A549 (cell line): ENCODE measurements around the gene KCNK13. TPM values are rescaled to one million over a fixed set of nuclear protein-coding genes. Genes with fewer than 3 reads are reported as not detected.
A peak's percentile ranks its signal among the peaks of the same experiment; 100 is the strongest.

Experiments
- ATAC-seq, 2 experiments: fragments of 200-7000 bp in 1 of 2; fragments of >200 bp in 1 of 2; cut with Nextera tagmentation in 1 of 2; cut with Tn5 transposase in 1 of 2; 3 replicates each; pipeline versions ENCODE4 v1.8.0 to v1.9.1; 2018 to 2020; ENCODE audit warnings: mild to moderate bottlenecking in 1 of 2, moderate library complexity in 1 of 2
- CTCF ChIA-PET: fragments of 300-600 bp; sonication (Branson Sonifier 250); formaldehyde crosslinking; extraction: SDS; loops from one replicate; lab custom pipeline; 2021; ENCODE audit warnings: antibody characterized with exemption, inconsistent platforms; lab: Yijun Ruan, JAX
- POLR2A ChIA-PET: fragments of 350-600 bp; formaldehyde crosslinking; extraction: SDS; loops from one replicate; lab custom pipeline; 2021; ENCODE audit warnings: antibody characterized with exemption, inconsistent platforms; lab: Yijun Ruan, JAX
- DNase-seq, 2 experiments: peaks; one replicate each; pipeline versions ENCODE4 v3.0.0 to v3.0.0-alpha.2; 2011 to 2016; ENCODE audit warnings: low read depth in 1 of 2, low spot score in 1 of 2
- FAIRE-seq: peaks from 2 replicates; lab custom pipeline; 2011; peaks lifted over from hg19 to GRCh38; lab: Jason Lieb, UNC
- H3K27ac ChIP-seq, 2 experiments: fragments of >200 bp; sonication (Bioruptor Twin); formaldehyde crosslinking; 3 replicates each; pipeline ENCODE4 v1.5.1; 2016 to 2017
- H3K4me1 ChIP-seq: fragments of >200 bp; sonication (Bioruptor Twin); formaldehyde crosslinking; 3 replicates; pipeline ENCODE4 v1.6.1; 2016
- H3K4me2 ChIP-seq: fragments of >200 bp; sonication (Bioruptor Twin); formaldehyde crosslinking; 3 replicates; pipeline ENCODE4 v1.6.1; 2016
- H3K4me3 ChIP-seq: fragments of >200 bp; sonication (Bioruptor Twin); formaldehyde crosslinking; 3 replicates; pipeline ENCODE4 v1.5.1; 2016
- H3K9me3 ChIP-seq: fragments of >200 bp; sonication (Bioruptor Twin); formaldehyde crosslinking; 3 replicates; pipeline ENCODE4 v1.6.1; 2016
- BHLHE40 ChIP-seq: IDR thresholded peaks from 2 replicates; pipeline ENCODE4 v1.6.1; 2012; ENCODE audit warnings: low read depth, low read length, inconsistent platforms
- CBX2 ChIP-seq: fragments of 200-600 bp; sonication (generic); IDR thresholded peaks from 2 replicates; pipeline ENCODE4 v1.6.1; 2016; ENCODE audit warnings: low read depth, mild to moderate bottlenecking, borderline replicate concordance
- CEBPB ChIP-seq, 2 experiments: fragments of >200 bp in 1 of 2; sonication (Bioruptor Twin) in 1 of 2; formaldehyde crosslinking in 1 of 2; IDR thresholded peaks; 2 replicates each; pipeline ENCODE4 v1.6.1; 2012 to 2016
- CHD2 ChIP-seq: fragments of 150-350 bp; IDR thresholded peaks from 2 replicates; pipeline ENCODE4 v1.6.1; 2014; ENCODE audit warnings: low read length; ENCODE audit not compliant: partially characterized antibody
- EP300 ChIP-seq, 2 experiments: fragments of >200 bp; sonication (Bioruptor Twin); formaldehyde crosslinking; IDR thresholded peaks; 2 replicates in 1 of 2; 3 replicates in 1 of 2; pipeline ENCODE4 v1.6.1; 2016 to 2017
- FOSB ChIP-seq: fragments of 250-450 bp; sonication (Bioruptor Pico); IDR thresholded peaks from 2 replicates; pipeline ENCODE4 v1.5.0; 2020; ENCODE audit warnings: mild to moderate bottlenecking, moderate library complexity
- FOSL2 ChIP-seq, 2 experiments: fragments of 450-650 bp in 1 of 2; fragments of >200 bp in 1 of 2; sonication (Bioruptor Twin) in 1 of 2; formaldehyde crosslinking; IDR thresholded peaks; 2 replicates each; pipeline versions ENCODE4 v1.5.0 to v1.6.1; 2016 to 2020; ENCODE audit warnings: mild to moderate bottlenecking in 1 of 2, moderate library complexity in 1 of 2
- HDAC2 ChIP-seq: fragments of 200-600 bp; sonication (generic); IDR thresholded peaks from 2 replicates; pipeline ENCODE4 v1.6.1; 2016
- HEYL ChIP-seq: fragments of 250-450 bp; sonication (Bioruptor Pico); IDR thresholded peaks from 2 replicates; pipeline ENCODE4 v1.8.0; 2021; ENCODE audit warnings: mild to moderate bottlenecking, moderate library complexity
- HOXA7 ChIP-seq: fragments of 250-450 bp; sonication (Bioruptor Pico); IDR thresholded peaks from 2 replicates; pipeline ENCODE4 v1.5.0; 2020; ENCODE audit warnings: mild to moderate bottlenecking, moderate library complexity
- HOXB13 ChIP-seq: fragments of 250-450 bp; sonication (Bioruptor Pico); IDR thresholded peaks from 2 replicates; pipeline ENCODE4 v1.5.0; 2020; ENCODE audit warnings: low read depth, mild to moderate bottlenecking, moderate library complexity
- JUNB ChIP-seq: fragments of >200 bp; sonication (Bioruptor Twin); formaldehyde crosslinking; IDR thresholded peaks from 2 replicates; pipeline ENCODE4 v1.6.1; 2016
- KDM5A ChIP-seq: fragments of 200-600 bp; sonication (generic); IDR thresholded peaks from 2 replicates; pipeline ENCODE4 v1.6.1; 2016; ENCODE audit warnings: antibody characterized with exemption, mild to moderate bottlenecking
- NFE2L2 ChIP-seq: fragments of 150-350 bp; conservative IDR thresholded peaks from 2 replicates; pipeline ENCODE4 v1.6.1; 2014; ENCODE audit warnings: low read length
- NR3C1 ChIP-seq: fragments of >200 bp; sonication (Bioruptor Twin); formaldehyde crosslinking; IDR thresholded peaks from 3 replicates; pipeline ENCODE4 v1.6.1; 2017
- RAD21 ChIP-seq, 2 experiments: fragments of >200 bp in 1 of 2; sonication (Bioruptor Twin) in 1 of 2; formaldehyde crosslinking in 1 of 2; IDR thresholded peaks in 1 of 2; conservative IDR thresholded peaks in 1 of 2; 2 replicates in 1 of 2; 3 replicates in 1 of 2; pipeline ENCODE4 v1.6.1; 2012 to 2018; ENCODE audit warnings: inconsistent platforms in 1 of 2
- RCOR1 ChIP-seq: fragments of 150-350 bp; IDR thresholded peaks from 2 replicates; pipeline ENCODE4 v1.6.1; 2014; ENCODE audit warnings: antibody characterized with exemption, low read length, low read depth
- RNF2 ChIP-seq: fragments of 200-600 bp; sonication (generic); IDR thresholded peaks from 2 replicates; pipeline ENCODE4 v1.6.1; 2016; ENCODE audit warnings: low read depth, mild to moderate bottlenecking, antibody characterized with exemption, moderate library complexity, borderline replicate concordance
- SMC3 ChIP-seq: fragments of >200 bp; sonication (Bioruptor Twin); formaldehyde crosslinking; IDR thresholded peaks from 3 replicates; pipeline ENCODE4 v1.6.1; 2018; ENCODE audit warnings: inconsistent platforms
- ZNF302 ChIP-seq: fragments of 250-450 bp; sonication (Bioruptor Pico); IDR thresholded peaks from 2 replicates; pipeline ENCODE4 v1.9.0; 2021; ENCODE audit warnings: inconsistent platforms, mild to moderate bottlenecking, moderate library complexity
- ZSCAN20 ChIP-seq: fragments of 250-450 bp; sonication (Bioruptor Pico); IDR thresholded peaks from 2 replicates; pipeline ENCODE4 v1.8.0; 2022; ENCODE audit warnings: mild to moderate bottlenecking, moderate library complexity
- WGBS: methylation state at CpG from one replicate; pipeline ENCODE4 v1.1.6; 2017; ENCODE audit errors: missing lambda C conversion rate; 5-methylcytosine and 5-hydroxymethylcytosine counted together
- polyA plus RNA-seq, 4 experiments: library from polyadenylated mRNA; depleted of rRNA in 3 of 4; stranded (reverse); fragments of >200 nt; fragmentation: RNase III in 1 of 4; extraction: RNeasy Plus Mini Kit Qiagen cat#74134 plus additional on column Dnase treatment in 1 of 4; gene quantifications; 2 replicates in 3 of 4; 3 replicates in 1 of 4; pipeline ENCODE4 v1.2.3, GENCODE V29; 2011 to 2017
- TF ChIP-seq, protein P1 (sequence below): fragments of 250-450 bp; sonication (Bioruptor Pico); IDR thresholded peaks from 2 replicates; pipeline ENCODE4 v1.5.0; 2021; ENCODE audit warnings: mild to moderate bottlenecking, moderate library complexity, borderline replicate concordance
- TF ChIP-seq, protein P2 (sequence below): fragments of 150-350 bp; IDR thresholded peaks from 2 replicates; pipeline ENCODE4 v1.6.1; 2014; ENCODE audit warnings: low read depth, mild to moderate bottlenecking, low read length
- TF ChIP-seq, protein P3 (sequence below): fragments of 450-650 bp; IDR thresholded peaks from 2 replicates; pipeline ENCODE4 v1.6.1; 2014; ENCODE audit warnings: antibody characterized with exemption
- TF ChIP-seq, protein P4 (sequence below): fragments of >200 bp; sonication (Bioruptor Twin); formaldehyde crosslinking; IDR thresholded peaks from 2 replicates; pipeline ENCODE4 v1.6.1; 2016
- TF ChIP-seq, protein P5 (sequence below): IDR thresholded peaks from 2 replicates; pipeline ENCODE4 v1.6.1; 2012; ENCODE audit warnings: low read depth, borderline replicate concordance

Gene KCNK13
- polyA plus RNA-seq, 2 of the 4 experiments (the other 2 are of a cell fraction): not detected

DNA sequence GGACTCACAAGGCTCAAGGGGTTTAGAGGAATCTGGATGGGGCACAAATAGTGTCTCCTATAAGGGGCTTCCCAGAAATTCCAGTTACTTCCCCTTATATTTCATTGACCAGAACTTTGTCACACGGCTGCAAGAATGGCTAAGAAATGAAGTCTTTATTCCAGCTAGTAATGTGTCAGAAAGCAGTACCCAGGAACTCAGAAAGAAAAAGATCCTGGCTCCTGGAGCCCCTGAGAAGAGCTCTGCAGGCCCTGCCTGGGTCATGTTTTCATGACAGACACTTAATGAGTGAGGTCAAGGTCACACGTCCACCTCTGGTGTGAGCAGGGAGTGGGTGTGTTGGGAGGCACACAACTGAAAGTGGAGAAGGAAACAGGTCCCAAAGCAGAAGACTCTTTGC lies 17.8 kb downstream of the KCNK13 start:
- ATAC-seq (no peak), FAIRE-seq (no peak), DNase-seq (no peak)
- 63% methylated on average over 2 of the region's 2 CpGs for WGBS
- H3K4me3 ChIP-seq: no peak overlapping the region
- TF ChIP-seq NR3C1 (no peak), RNF2 (no peak), HEYL (CRISPR knock-in tag) (no peak), BHLHE40 (no peak), JUNB (no peak)
- TF ChIP-seq, protein P1, sequence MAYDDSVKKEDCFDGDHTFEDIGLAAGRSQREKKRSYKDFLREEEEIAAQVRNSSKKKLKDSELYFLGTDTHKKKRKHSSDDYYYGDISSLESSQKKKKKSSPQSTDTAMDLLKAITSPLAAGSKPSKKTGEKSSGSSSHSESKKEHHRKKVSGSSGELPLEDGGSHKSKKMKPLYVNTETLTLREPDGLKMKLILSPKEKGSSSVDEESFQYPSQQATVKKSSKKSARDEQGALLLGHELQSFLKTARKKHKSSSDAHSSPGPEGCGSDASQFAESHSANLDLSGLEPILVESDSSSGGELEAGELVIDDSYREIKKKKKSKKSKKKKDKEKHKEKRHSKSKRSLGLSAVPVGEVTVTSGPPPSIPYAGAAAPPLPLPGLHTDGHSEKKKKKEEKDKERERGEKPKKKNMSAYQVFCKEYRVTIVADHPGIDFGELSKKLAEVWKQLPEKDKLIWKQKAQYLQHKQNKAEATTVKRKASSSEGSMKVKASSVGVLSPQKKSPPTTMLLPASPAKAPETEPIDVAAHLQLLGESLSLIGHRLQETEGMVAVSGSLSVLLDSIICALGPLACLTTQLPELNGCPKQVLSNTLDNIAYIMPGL: no peak
- TF ChIP-seq, protein P2, sequence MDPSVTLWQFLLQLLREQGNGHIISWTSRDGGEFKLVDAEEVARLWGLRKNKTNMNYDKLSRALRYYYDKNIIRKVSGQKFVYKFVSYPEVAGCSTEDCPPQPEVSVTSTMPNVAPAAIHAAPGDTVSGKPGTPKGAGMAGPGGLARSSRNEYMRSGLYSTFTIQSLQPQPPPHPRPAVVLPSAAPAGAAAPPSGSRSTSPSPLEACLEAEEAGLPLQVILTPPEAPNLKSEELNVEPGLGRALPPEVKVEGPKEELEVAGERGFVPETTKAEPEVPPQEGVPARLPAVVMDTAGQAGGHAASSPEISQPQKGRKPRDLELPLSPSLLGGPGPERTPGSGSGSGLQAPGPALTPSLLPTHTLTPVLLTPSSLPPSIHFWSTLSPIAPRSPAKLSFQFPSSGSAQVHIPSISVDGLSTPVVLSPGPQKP: no peak
- CTCF ChIA-PET: no interaction called here
- no peak overlapping the region for H3K4me2 ChIP-seq
- POLR2A ChIA-PET: no interaction called here
- no peak overlapping the region for H3K27ac ChIP-seq
- no peaks in the 10 kb centered on the region for H3K4me1 ChIP-seq
- no peaks in the 10 kb centered on the region for H3K9me3 ChIP-seq

DNA sequence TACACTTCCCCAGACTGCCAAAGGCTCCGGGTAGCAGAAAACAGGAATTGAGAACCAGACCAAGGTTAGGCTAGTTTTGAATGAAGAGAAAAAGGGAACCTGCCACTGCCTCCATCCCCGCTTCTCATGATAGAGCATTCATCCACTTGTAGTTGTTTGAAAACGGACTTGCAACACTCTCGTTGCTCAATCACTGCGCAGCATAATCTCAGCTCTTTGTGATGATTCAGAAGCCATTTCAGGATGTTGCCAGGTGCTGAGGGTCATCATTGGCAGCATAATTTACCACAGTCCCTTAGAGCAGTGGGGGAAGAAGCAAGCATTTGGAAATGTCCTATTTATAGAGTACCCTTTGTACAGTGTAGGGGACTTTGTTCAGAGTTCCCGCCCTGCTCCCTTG lies 25.6 kb downstream of the KCNK13 start:
- Histone ChIP-seq H3K4me1 (no peaks in the 10 kb centered on the region), H3K9me3 (no peaks in the 10 kb centered on the region), H3K27ac (0 out of 6 replicates have a peak overlapping the region, but pooled peaks of 1 of the 2 experiments have one; percentile 23), H3K4me2 (no peak overlapping the region; the same call in 2 of the 3 replicates), H3K4me3 (no peak overlapping the region)
- CTCF ChIA-PET: interaction anchor here (1.2 to 1.7 kb wide), 2 partner anchors 26 to 148 kb away, joined by 3 to 4 read pairs; no protein-coding TSS in a partner anchor
- POLR2A ChIA-PET: interaction anchor here (0.6 kb wide), 1 partner anchor 162 kb away, joined by 3 read pairs; no protein-coding TSS in a partner anchor
- TF ChIP-seq, protein P3, sequence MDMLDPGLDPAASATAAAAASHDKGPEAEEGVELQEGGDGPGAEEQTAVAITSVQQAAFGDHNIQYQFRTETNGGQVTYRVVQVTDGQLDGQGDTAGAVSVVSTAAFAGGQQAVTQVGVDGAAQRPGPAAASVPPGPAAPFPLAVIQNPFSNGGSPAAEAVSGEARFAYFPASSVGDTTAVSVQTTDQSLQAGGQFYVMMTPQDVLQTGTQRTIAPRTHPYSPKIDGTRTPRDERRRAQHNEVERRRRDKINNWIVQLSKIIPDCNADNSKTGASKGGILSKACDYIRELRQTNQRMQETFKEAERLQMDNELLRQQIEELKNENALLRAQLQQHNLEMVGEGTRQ: no peak
- TF ChIP-seq CEBPB (IDR thresholded peaks at IDR 0.05): peak; percentile 61 to 86
- no peak for TF ChIP-seq NFE2L2
- TF ChIP-seq ZNF302: no peak
- TF ChIP-seq FOSB (CRISPR knock-in tag): no peak
- TF ChIP-seq, protein P4, sequence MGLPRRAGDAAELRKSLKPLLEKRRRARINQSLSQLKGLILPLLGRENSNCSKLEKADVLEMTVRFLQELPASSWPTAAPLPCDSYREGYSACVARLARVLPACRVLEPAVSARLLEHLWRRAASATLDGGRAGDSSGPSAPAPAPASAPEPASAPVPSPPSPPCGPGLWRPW: peak; percentile 61; the same call in 1 of the 2 replicates
- no peak for TF ChIP-seq FOSL2 (IDR thresholded peaks at IDR 0.05)
- no peak for TF ChIP-seq FOSL2 (CRISPR knock-in tag; IDR thresholded peaks at IDR 0.05)
- no peak for TF ChIP-seq KDM5A
- no peak for FAIRE-seq
- peak in 1 of 2 experiments; percentile 50 for DNase-seq
- peak; percentile 42 to 87 for ATAC-seq
- 18% methylated on average over 6 of the region's 6 CpGs for WGBS

DNA sequence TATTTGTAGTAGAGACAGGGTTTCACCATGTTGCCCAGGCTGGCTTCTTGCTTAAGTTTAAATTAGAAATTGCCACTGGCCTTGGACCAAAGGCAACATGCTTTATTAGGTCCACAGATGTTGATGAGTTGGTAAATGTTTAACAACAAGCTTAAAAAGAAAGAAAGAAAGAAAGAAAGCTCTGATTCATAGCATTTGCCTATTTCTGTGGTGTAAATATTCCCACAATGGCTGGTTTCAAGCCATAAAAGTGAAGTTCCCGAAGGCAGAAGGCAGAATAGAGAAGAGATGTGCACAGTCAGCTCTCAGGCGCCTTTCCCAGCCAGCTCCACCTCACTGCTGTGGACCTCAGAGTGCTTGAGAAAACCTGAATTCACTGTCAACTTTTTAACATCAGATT lies 26.4 kb downstream of the KCNK13 start:
- POLR2A ChIA-PET: no interaction called here
- Histone ChIP-seq H3K9me3 (no peaks in the 10 kb centered on the region), H3K4me2 (no peak overlapping the region), H3K4me3 (no peak overlapping the region), H3K4me1 (no peaks in the 10 kb centered on the region), H3K27ac (no peak overlapping the region; a peak in 1 of 6 replicates)
- 13% methylated on average over 2 of the region's 2 CpGs for whole genome bisulfite sequencing
- no peak for ATAC-seq
- CTCF ChIA-PET: interaction anchor here (1.2 to 1.7 kb wide), 2 partner anchors 25 to 147 kb away, joined by 3 to 4 read pairs; no protein-coding TSS in a partner anchor
- no peak for FAIRE-seq
- DNase-seq: no peak
- no peak for TF ChIP-seq SMC3
- TF ChIP-seq ZSCAN20 (CRISPR knock-in tag): no peak
- TF ChIP-seq CHD2: no peak
- TF ChIP-seq RCOR1: no peak
- TF ChIP-seq HOXA7 (CRISPR knock-in tag): no peak
- no peak for TF ChIP-seq FOSL2 (IDR thresholded peaks at IDR 0.05)
- TF ChIP-seq FOSL2 (CRISPR knock-in tag; IDR thresholded peaks at IDR 0.05): no peak
- TF ChIP-seq, protein P5, sequence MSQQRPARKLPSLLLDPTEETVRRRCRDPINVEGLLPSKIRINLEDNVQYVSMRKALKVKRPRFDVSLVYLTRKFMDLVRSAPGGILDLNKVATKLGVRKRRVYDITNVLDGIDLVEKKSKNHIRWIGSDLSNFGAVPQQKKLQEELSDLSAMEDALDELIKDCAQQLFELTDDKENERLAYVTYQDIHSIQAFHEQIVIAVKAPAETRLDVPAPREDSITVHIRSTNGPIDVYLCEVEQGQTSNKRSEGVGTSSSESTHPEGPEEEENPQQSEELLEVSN: no peak
- no peak for TF ChIP-seq HDAC2
- TF ChIP-seq RAD21 (conservative IDR thresholded peaks at IDR 0.05 in 1 of 2, IDR thresholded peaks at IDR 0.05 in 1 of 2): no peak
- TF ChIP-seq EP300 (IDR thresholded peaks at IDR 0.05): no peak
- TF ChIP-seq CBX2: no peak
- TF ChIP-seq, protein P1: no peak
- no peak for TF ChIP-seq RNF2
- TF ChIP-seq, protein P4: no peak
- TF ChIP-seq HOXB13 (CRISPR knock-in tag): no peak
